Osteoblast (primary cell): Measurements from ENCODE around the gene SORCS1. TPM values are rescaled to one million over a fixed set of nuclear protein-coding genes. Genes with fewer than 3 reads are reported as not detected.
"Not testable (repeated sequence)": the region's sequence is repeated elsewhere in the genome, so short reads cannot be mapped to it uniquely, and the experiment has no call there.

Experiments used
- DNase-seq: peaks from one replicate; pipeline ENCODE4 v3.0.0; 2011; ENCODE audit warnings: low spot score, mixed read lengths; ENCODE audit not compliant: insufficient read length; ENCODE audit errors: missing footprints
- H2AFZ ChIP-seq: 2 replicates; pipeline ENCODE4 v1.6.0; 2011; ENCODE audit warnings: mild to moderate bottlenecking, low read length
- H3K27ac ChIP-seq: 2 replicates; pipeline ENCODE4 v1.5.1; 2011; ENCODE audit warnings: mild to moderate bottlenecking, low read depth, low read length, moderate library complexity
- H3K27me3 ChIP-seq: 2 replicates; pipeline ENCODE4 v1.6.0; 2012; ENCODE audit warnings: mild to moderate bottlenecking, control low read depth, inconsistent platforms, low read length, moderate library complexity; ENCODE audit not compliant: insufficient read depth
- H3K36me3 ChIP-seq: 2 replicates; pipeline ENCODE4 v1.5.1; 2011; ENCODE audit warnings: mild to moderate bottlenecking, low read length, control low read depth, moderate library complexity; ENCODE audit not compliant: insufficient read depth
- H3K4me1 ChIP-seq: 2 replicates; pipeline ENCODE4 v1.5.1; 2011; ENCODE audit warnings: mild to moderate bottlenecking, low read length, control low read depth, moderate library complexity; ENCODE audit not compliant: insufficient read depth
- H3K4me2 ChIP-seq: 2 replicates; pipeline ENCODE4 v1.6.0; 2011; ENCODE audit warnings: mild to moderate bottlenecking, low read length; ENCODE audit not compliant: insufficient read depth
- H3K4me3 ChIP-seq: fragments of 200-600 bp; sonication (generic); 3 replicates; pipeline ENCODE4 v1.5.1; 2012; ENCODE audit warnings: mild to moderate bottlenecking, low read length, inconsistent platforms; ENCODE audit not compliant: insufficient read depth
- H3K79me2 ChIP-seq: 2 replicates; pipeline ENCODE4 v1.6.0; 2012; ENCODE audit warnings: mild to moderate bottlenecking, low read length, control low read depth, inconsistent platforms; ENCODE audit not compliant: insufficient read depth
- H3K9me3 ChIP-seq: 2 replicates; pipeline ENCODE4 v1.5.1; 2011; ENCODE audit warnings: low read depth, low read length, control low read depth
- H4K20me1 ChIP-seq: 2 replicates; pipeline ENCODE4 v1.6.0; 2012; ENCODE audit warnings: mild to moderate bottlenecking, low read length, control low read depth; ENCODE audit not compliant: insufficient read depth
- total RNA-seq: library from RNA; depleted of rRNA; stranded (reverse); fragments of >200 nt; gene quantifications from 2 replicates; pipeline ENCODE4 v1.2.3, GENCODE V29; 2012
- TF ChIP-seq, protein P1 (sequence below): IDR thresholded peaks from 2 replicates; pipeline ENCODE4 v1.5.1; 2011; ENCODE audit warnings: mild to moderate bottlenecking, low read depth, low read length, moderate library complexity; ENCODE audit errors: extremely low read depth

The SORCS1 gene
- total RNA-seq, 1 donor: not detected

DNA sequence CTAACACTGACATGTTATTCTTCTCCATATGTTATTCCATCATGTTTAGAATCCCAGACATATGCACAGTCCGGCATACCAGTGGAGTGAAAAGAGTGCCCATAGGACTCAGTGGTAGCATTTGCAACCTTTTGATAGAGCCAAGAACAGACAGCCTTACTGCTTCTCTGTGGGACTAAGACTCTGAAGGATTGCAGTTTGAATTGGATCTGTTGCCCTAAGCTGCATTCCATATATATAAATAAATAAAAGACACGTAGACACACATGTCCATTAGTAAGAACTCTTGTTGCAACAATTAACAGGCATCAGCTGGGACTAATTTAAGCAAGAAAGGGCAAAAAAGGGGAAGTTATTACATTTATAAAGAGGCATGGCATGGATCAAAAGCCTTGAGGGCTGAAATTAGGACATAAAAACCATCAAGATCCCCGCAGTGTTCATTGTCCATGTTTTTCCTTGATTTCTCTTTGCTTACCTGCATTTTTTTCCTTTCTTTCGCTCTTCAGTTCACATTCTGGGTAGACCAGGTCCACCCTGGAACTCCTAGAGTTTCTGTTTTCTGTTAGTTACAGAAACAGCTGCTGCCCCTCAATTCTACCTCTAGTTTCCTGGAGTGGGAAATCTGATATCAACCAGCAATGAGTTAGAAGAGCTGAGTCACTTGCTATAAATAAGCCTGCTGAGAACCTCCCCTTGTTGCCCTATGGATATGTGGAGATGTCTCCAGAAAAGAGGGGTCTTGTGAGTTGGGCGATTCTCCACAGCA lies 132.4 kb downstream of the SORCS1 start:
- H3K79me2 ChIP-seq: no peaks in the 10 kb centered on the region
- TF ChIP-seq, protein P1, sequence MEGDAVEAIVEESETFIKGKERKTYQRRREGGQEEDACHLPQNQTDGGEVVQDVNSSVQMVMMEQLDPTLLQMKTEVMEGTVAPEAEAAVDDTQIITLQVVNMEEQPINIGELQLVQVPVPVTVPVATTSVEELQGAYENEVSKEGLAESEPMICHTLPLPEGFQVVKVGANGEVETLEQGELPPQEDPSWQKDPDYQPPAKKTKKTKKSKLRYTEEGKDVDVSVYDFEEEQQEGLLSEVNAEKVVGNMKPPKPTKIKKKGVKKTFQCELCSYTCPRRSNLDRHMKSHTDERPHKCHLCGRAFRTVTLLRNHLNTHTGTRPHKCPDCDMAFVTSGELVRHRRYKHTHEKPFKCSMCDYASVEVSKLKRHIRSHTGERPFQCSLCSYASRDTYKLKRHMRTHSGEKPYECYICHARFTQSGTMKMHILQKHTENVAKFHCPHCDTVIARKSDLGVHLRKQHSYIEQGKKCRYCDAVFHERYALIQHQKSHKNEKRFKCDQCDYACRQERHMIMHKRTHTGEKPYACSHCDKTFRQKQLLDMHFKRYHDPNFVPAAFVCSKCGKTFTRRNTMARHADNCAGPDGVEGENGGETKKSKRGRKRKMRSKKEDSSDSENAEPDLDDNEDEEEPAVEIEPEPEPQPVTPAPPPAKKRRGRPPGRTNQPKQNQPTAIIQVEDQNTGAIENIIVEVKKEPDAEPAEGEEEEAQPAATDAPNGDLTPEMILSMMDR: no peak
- no peak overlapping the region for H3K4me3 ChIP-seq
- H2AFZ ChIP-seq: no peak overlapping the region
- H3K4me1 ChIP-seq: no peaks in the 10 kb centered on the region
- peaks cover 2% of the 10 kb centered on the region for H3K9me3 ChIP-seq
- H3K4me2 ChIP-seq: no peak overlapping the region
- H4K20me1 ChIP-seq: no peaks in the 10 kb centered on the region
- no peak overlapping the region for H3K27ac ChIP-seq
- H3K36me3 ChIP-seq: no peaks in the 10 kb centered on the region
- no peaks in the 10 kb centered on the region for H3K27me3 ChIP-seq
- DNase-seq: no peak

DNA sequence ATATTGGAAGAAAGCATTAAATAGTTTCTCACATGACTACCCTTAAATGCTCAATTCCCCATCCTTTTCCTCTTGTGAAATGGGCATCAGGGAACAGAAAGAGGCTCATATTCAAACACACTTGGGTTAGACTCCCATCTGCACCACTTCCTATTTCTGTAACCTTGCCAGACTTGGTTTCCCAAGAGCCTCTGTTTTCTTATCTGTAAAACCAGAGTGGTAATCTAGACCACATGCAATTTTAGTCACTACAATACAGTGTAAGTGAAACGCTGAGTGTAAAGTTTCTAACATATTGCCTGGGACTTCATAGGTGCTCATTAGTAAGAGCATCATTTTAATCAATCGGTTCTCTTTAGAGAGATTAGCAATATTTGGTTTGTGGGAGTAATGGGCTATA lies 136.3 kb downstream of the SORCS1 start:
- H3K27ac ChIP-seq: no peak overlapping the region
- H3K4me2 ChIP-seq: no peak overlapping the region
- no peaks in the 10 kb centered on the region for H3K36me3 ChIP-seq

DNA sequence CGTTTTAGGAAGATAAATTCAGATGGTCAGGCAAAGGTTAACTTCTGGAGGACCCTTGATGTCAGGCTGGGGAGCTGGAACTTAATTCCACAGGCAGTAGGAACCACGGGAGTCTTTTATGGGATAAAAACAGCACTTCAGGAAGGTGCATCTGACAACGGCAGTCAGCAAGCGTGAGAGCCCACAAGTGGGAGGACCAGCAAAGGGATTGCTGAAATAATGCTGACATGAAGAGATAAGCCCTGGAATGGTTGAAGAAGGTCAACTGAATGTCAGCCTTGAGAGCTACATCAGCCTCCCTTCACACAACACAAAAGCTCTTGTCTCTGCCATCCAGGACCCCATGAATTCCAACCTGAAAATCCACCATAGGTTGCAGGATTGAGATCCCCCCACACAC lies 138.8 kb downstream of the SORCS1 start:
- TF ChIP-seq, protein P1: no peak
- H2AFZ ChIP-seq: no peak overlapping the region
- H4K20me1 ChIP-seq: no peaks in the 10 kb centered on the region
- H3K36me3 ChIP-seq: no peaks in the 10 kb centered on the region
- no peaks in the 10 kb centered on the region for H3K79me2 ChIP-seq
- no peak overlapping the region for H3K27ac ChIP-seq
- H3K4me2 ChIP-seq: no peak overlapping the region
- DNase-seq: no peak
- no peaks in the 10 kb centered on the region for H3K9me3 ChIP-seq
- H3K4me1 ChIP-seq: no peaks in the 10 kb centered on the region
- no peaks in the 10 kb centered on the region for H3K27me3 ChIP-seq
- H3K4me3 ChIP-seq: no peak overlapping the region

More for the DNA sequence above, 136.3 kb downstream of the SORCS1 start:
- no peak overlapping the region for H2AFZ ChIP-seq
- DNase-seq: no peak
- H3K4me1 ChIP-seq: no peaks in the 10 kb centered on the region
- no peaks in the 10 kb centered on the region for H3K27me3 ChIP-seq
- no peaks in the 10 kb centered on the region for H4K20me1 ChIP-seq
- no peaks in the 10 kb centered on the region for H3K79me2 ChIP-seq
- no peak overlapping the region for H3K4me3 ChIP-seq
- no peaks in the 10 kb centered on the region for H3K9me3 ChIP-seq
- TF ChIP-seq, protein P1: no peak

DNA sequence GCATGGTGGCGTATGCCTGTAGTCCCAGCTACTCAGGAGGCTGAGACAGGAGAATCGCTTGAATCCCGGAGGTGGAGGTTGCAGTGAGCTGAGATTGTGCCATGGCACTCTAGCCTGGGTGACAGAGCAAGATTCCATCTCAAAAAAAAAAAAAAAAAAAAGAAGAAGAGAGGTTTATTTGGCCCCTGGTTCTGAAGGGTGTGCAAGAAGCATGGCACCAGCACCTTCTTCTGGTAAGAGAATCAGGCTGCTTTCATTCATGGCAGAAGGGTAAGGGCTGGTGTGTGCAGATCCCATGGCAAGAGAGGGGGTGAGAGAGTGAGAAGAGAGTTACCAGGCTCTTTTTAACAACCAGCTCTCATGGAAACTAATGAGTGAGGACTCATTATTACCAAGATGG lies 140.5 kb downstream of the SORCS1 start:
- H3K4me2 ChIP-seq, H3K27ac ChIP-seq, H3K79me2 ChIP-seq, H3K4me1 ChIP-seq, H2AFZ ChIP-seq, H3K9me3 ChIP-seq, H4K20me1 ChIP-seq, DNase-seq, H3K4me3 ChIP-seq, H3K27me3 ChIP-seq, H3K36me3 ChIP-seq: not testable (repeated sequence)
